CD4-positive, CD25-positive, alpha-beta regulatory T cell (primary cell): ENCODE results near the gene DBNDD1. TPM values are rescaled to one million over a fixed set of nuclear protein-coding genes. Genes with fewer than 3 reads are reported as not detected.
A peak's percentile ranks its signal among the peaks of the same experiment; 100 is the strongest.
"Not testable (repeated sequence)": the region's sequence is repeated elsewhere in the genome, so short reads cannot be mapped to it uniquely, and the experiment has no call there.

Source experiments
- ATAC-seq, 2 donors: fragments of 150-1000 bp; cut with Tn5 transposase; one replicate each; pipeline ENCODE4 v1.10.0; 2021; ENCODE audit warnings: low read depth in 2 of 2, moderate number of reproducible peaks in 2 of 2, moderate library complexity in 1 of 2
- DNase-seq, 3 donors: peaks; one replicate each; pipeline versions ENCODE4 v3.0.0 to v3.0.0-alpha.2; 2012 to 2022; ENCODE audit warnings: mixed read lengths in 1 of 3
- H3K27ac ChIP-seq: one replicate; pipeline ENCODE4 v1.7.0; 2013; ENCODE audit warnings: mild to moderate bottlenecking, low read length; ENCODE audit not compliant: insufficient read depth, poor library complexity, severe bottlenecking
- H3K27me3 ChIP-seq: one replicate; pipeline ENCODE4 v1.7.0; 2013; ENCODE audit warnings: low read length; ENCODE audit not compliant: control insufficient read depth, insufficient read depth
- H3K36me3 ChIP-seq: one replicate; pipeline ENCODE4 v1.7.0; 2013; ENCODE audit warnings: mild to moderate bottlenecking, low read length, moderate library complexity; ENCODE audit not compliant: control insufficient read depth, insufficient read depth
- H3K4me1 ChIP-seq: 2 replicates; pipeline ENCODE4 v1.7.0; 2013; ENCODE audit warnings: mild to moderate bottlenecking, low read length; ENCODE audit not compliant: insufficient read depth, control insufficient read depth, poor library complexity, severe bottlenecking
- H3K4me3 ChIP-seq: one replicate; pipeline ENCODE4 v1.7.0; 2013; ENCODE audit warnings: low read depth, mild to moderate bottlenecking, low read length, moderate library complexity
- H3K9me3 ChIP-seq, 2 experiments: 1 replicate in 1 of 2; 2 replicates in 1 of 2; pipeline ENCODE4 v1.7.0; 2013; ENCODE audit warnings: low read length in 2 of 2, mild to moderate bottlenecking in 1 of 2, moderate library complexity in 1 of 2; ENCODE audit not compliant: control insufficient read depth in 2 of 2
- H3K27ac Mint-ChIP-seq, 3 donors: one replicate each; pipeline ENCODE4 v1.8.0; 2020 to 2022; ENCODE audit warnings: mild to moderate bottlenecking in 3 of 3, mixed read lengths in 3 of 3, moderate library complexity in 2 of 3
- H3K27me3 Mint-ChIP-seq: one replicate; pipeline ENCODE4 v1.8.0; 2022; ENCODE audit warnings: mild to moderate bottlenecking, mixed read lengths
- H3K36me3 Mint-ChIP-seq: one replicate; pipeline ENCODE4 v1.8.0; 2020; ENCODE audit warnings: mixed read lengths
- H3K4me1 Mint-ChIP-seq, 4 donors: one replicate each; pipeline ENCODE4 v1.8.0; 2020 to 2022; ENCODE audit warnings: mixed read lengths in 4 of 4, mild to moderate bottlenecking in 1 of 4
- H3K4me3 Mint-ChIP-seq, 4 donors: one replicate each; pipeline ENCODE4 v1.8.0; 2020 to 2022; ENCODE audit warnings: mild to moderate bottlenecking in 4 of 4, mixed read lengths in 4 of 4, moderate library complexity in 3 of 4
- H3K9me3 Mint-ChIP-seq, 7 donors: one replicate each; pipeline ENCODE4 v1.8.0; 2020 to 2022; ENCODE audit warnings: mixed read lengths in 7 of 7, mild to moderate bottlenecking in 3 of 7, moderate library complexity in 2 of 7
- polyA plus RNA-seq, 4 donors: library from polyadenylated mRNA; unstranded; fragments of 300-500 nt; fragmentation: Illumina TruSeq; gene quantifications; one replicate each; pipeline ENCODE4 v1.2.3, GENCODE V29; 2021
- total RNA-seq: library from RNA; stranded (reverse); gene quantifications from one replicate; pipeline ENCODE4 v1.2.3, GENCODE V29; 2022

DBNDD1 gene
- total and polyA plus RNA-seq, 5 donors from 2014 or later, result 1.1 to 7.8 (median 4.3) TPM

GRCh38 chr16:90007635-90008234 is 11.5 kb downstream of the DBNDD1 start:
- Mint-ChIP-seq H3K4me1 (peaks cover 0 to 25% (median 4%) of the 10 kb centered on the region in 4 donors), H3K27ac (peak overlapping the region in 2 of 3 donors; percentile 36 to 54), H3K4me3 (peak overlapping the region in 1 of 4 donors; percentile 58)
- not testable (repeated sequence) for H3K36me3 Mint-ChIP-seq, H3K27ac ChIP-seq, H3K4me3 ChIP-seq, H3K9me3 ChIP-seq, DNase-seq, ATAC-seq, H3K9me3 Mint-ChIP-seq, H3K27me3 ChIP-seq, H3K36me3 ChIP-seq, H3K27me3 Mint-ChIP-seq
- H3K4me1 ChIP-seq, result peaks cover 15% of the 10 kb centered on the region

GRCh38 chr16:90007015-90007414 is 12.2 kb downstream of the DBNDD1 start:
- H3K36me3 Mint-ChIP-seq, result no peaks in the 10 kb centered on the region
- Histone ChIP-seq H3K4me1 (peaks cover 15% of the 10 kb centered on the region), H3K4me3 (no peak overlapping the region), H3K36me3 (no peaks in the 10 kb centered on the region), H3K27me3 (no peaks in the 10 kb centered on the region), H3K27ac (no peak overlapping the region), H3K9me3 (no peaks in the 10 kb centered on the region)
- DNase-seq (no peak), ATAC-seq (no peak)
- no peaks in the 10 kb centered on the region for H3K9me3 Mint-ChIP-seq
- H3K4me1 Mint-ChIP-seq, result peaks cover 0 to 25% (median 4%) of the 10 kb centered on the region in 4 donors
- peaks cover 5% of the 10 kb centered on the region for H3K27me3 Mint-ChIP-seq
- peak overlapping the region in 1 of 3 donors; percentile 54 for H3K27ac Mint-ChIP-seq
- peak overlapping the region in 2 of 4 donors; percentile 24 to 58 for H3K4me3 Mint-ChIP-seq

- no peak for ATAC-seq
Observed at GRCh38 chr16:90005956-90006663, 13.1 kb downstream of the DBNDD1 start.

GRCh38 chr16:90004577-90004976 is 14.7 kb downstream of the DBNDD1 start:
- no peak overlapping the region for H3K4me3 Mint-ChIP-seq
- no peaks in the 10 kb centered on the region for H3K9me3 Mint-ChIP-seq
- no peak overlapping the region for H3K27ac Mint-ChIP-seq
- no peaks in the 10 kb centered on the region for H3K36me3 Mint-ChIP-seq
- peaks cover 5% of the 10 kb centered on the region for H3K27me3 Mint-ChIP-seq
- no peak for ATAC-seq
- Histone ChIP-seq H3K27ac (no peak overlapping the region), H3K4me1 (peaks cover 11% of the 10 kb centered on the region), H3K27me3 (no peaks in the 10 kb centered on the region), H3K9me3 (no peaks in the 10 kb centered on the region), H3K36me3 (no peaks in the 10 kb centered on the region), H3K4me3 (no peak overlapping the region)
- peaks cover 0 to 18% (median 4%) of the 10 kb centered on the region in 4 donors for H3K4me1 Mint-ChIP-seq
- no peak for DNase-seq

More at GRCh38 chr16:90005956-90006663, 13.1 kb downstream of the DBNDD1 start:
- Mint-ChIP-seq H3K27me3 (peaks cover 5% of the 10 kb centered on the region), H3K36me3 (no peaks in the 10 kb centered on the region), H3K4me3 (no peak overlapping the region), H3K27ac (no peak overlapping the region), H3K9me3 (no peaks in the 10 kb centered on the region), H3K4me1 (peaks cover 0 to 25% (median 4%) of the 10 kb centered on the region in 4 donors)
- H3K27ac ChIP-seq, result no peak overlapping the region
- DNase-seq, result no peak
- peaks cover 15% of the 10 kb centered on the region for H3K4me1 ChIP-seq
- H3K27me3 ChIP-seq, result no peaks in the 10 kb centered on the region
- H3K4me3 ChIP-seq, result no peak overlapping the region
- H3K9me3 ChIP-seq, result no peaks in the 10 kb centered on the region
- H3K36me3 ChIP-seq, result no peaks in the 10 kb centered on the region

- Histone ChIP-seq H3K4me3 (no peak overlapping the region), H3K27me3 (no peaks in the 10 kb centered on the region), H3K4me1 (no peaks in the 10 kb centered on the region), H3K9me3 (no peaks in the 10 kb centered on the region), H3K36me3 (no peaks in the 10 kb centered on the region), H3K27ac (no peak overlapping the region)
- no peaks in the 10 kb centered on the region for H3K36me3 Mint-ChIP-seq
- H3K27ac Mint-ChIP-seq, result no peak overlapping the region
- H3K27me3 Mint-ChIP-seq, result no peaks in the 10 kb centered on the region
- no peaks in the 10 kb centered on the region for H3K9me3 Mint-ChIP-seq
- no peak overlapping the region for H3K4me3 Mint-ChIP-seq
- no peak for DNase-seq
- H3K4me1 Mint-ChIP-seq, result peaks cover 0 to 6% (median 0%) of the 10 kb centered on the region in 4 donors
- ATAC-seq, result no peak
Observed at GRCh38 chr16:90002759-90003158, 16.5 kb downstream of the DBNDD1 start.

GRCh38 chr16:90001761-90002503 is 17.3 kb downstream of the DBNDD1 start:
- H3K4me1 ChIP-seq, result no peaks in the 10 kb centered on the region
- Mint-ChIP-seq H3K36me3 (no peaks in the 10 kb centered on the region), H3K27me3 (no peaks in the 10 kb centered on the region), H3K4me3 (no peak overlapping the region), H3K9me3 (no peaks in the 10 kb centered on the region), H3K4me1 (peaks cover 0 to 3% (median 0%) of the 10 kb centered on the region in 4 donors), H3K27ac (peak overlapping the region in 2 of 3 donors; percentile 31 to 52)
- no peak overlapping the region for H3K27ac ChIP-seq
- no peaks in the 10 kb centered on the region for H3K27me3 ChIP-seq
- no peak overlapping the region for H3K4me3 ChIP-seq
- H3K9me3 ChIP-seq, result no peaks in the 10 kb centered on the region
- H3K36me3 ChIP-seq, result no peaks in the 10 kb centered on the region
- DNase-seq (no peak), ATAC-seq (no peak)

GRCh38 chr16:90000733-90001427 is 18.4 kb downstream of the DBNDD1 start:
- no peak overlapping the region for H3K4me3 Mint-ChIP-seq
- Histone ChIP-seq H3K27ac (no peak overlapping the region), H3K9me3 (no peaks in the 10 kb centered on the region), H3K4me1 (no peaks in the 10 kb centered on the region), H3K27me3 (no peaks in the 10 kb centered on the region), H3K4me3 (no peak overlapping the region), H3K36me3 (peaks cover 5% of the 10 kb centered on the region)
- no peaks in the 10 kb centered on the region for H3K36me3 Mint-ChIP-seq
- DNase-seq, result no peak
- H3K9me3 Mint-ChIP-seq, result no peaks in the 10 kb centered on the region
- ATAC-seq, result no peak
- no peaks in the 10 kb centered on the region for H3K27me3 Mint-ChIP-seq
- peaks cover 0 to 3% (median 0%) of the 10 kb centered on the region in 4 donors for H3K4me1 Mint-ChIP-seq
- no peak overlapping the region for H3K27ac Mint-ChIP-seq
